Measurements from ENCODE around the gene SETDB1.

The SETDB1 gene

DNA sequence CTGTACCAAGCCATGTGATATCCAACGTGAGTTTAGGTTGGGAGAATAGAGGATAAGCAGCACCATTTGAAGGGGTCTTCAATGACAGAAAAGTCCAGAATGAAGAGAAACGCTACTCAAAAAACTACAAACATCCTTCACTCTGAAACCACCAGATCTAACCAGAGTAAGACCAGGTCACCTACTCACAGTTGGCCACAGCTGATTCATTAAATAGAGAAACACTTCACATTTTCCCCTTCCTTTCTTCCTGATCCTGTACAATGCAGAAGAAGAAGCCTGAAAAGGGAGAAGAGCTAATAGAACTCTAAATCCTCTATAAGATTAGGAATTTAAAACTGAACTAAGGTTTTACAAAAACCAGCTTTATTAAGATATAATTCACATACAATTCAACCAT is 19.4 kb upstream of the SETDB1 start:
- H3K4me3 ChIP-seq (ENCODE audit: low read depth, low read length), result no peak overlapping the region
- DNase-seq (ENCODE audit: low read depth), result no peak
- no peak for TF ChIP-seq CTCF (IDR thresholded peaks at IDR 0.05; ENCODE audit: low read depth, low read length, missing control alignments)

DNA sequence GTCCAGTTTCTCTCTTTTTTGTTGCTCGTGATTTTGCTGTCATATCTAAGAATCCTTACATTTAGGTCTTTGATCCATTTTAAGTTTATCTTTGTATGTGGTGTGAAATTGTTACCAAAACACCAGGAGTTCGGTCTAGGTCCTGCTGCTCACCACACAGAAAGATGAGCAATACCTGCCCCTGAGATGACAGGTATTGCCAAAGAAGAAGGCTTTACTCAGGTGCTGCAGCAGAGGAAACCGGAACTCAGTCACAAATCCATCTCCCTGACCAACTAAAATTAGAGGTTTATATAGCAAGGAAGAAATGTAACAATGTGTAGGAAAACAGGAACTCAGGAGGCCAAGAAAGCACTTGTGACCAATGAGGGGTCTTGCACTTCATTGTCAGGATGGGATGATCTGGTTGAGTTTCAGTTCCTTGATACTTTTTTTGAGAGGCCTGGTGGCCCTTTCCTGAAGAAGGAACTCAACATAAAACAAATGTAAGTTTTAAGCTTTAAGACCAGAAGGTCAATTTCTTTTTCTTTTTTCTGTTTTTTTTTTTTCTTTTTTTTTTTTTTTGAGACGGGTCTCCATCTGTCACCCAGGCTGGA is 16.5 kb upstream of the SETDB1 start:
- DNase-seq (ENCODE audit: low read depth), result no peak
- H3K4me3 ChIP-seq (ENCODE audit: low read depth, low read length), result no peak overlapping the region
- no peak for TF ChIP-seq CTCF (IDR thresholded peaks at IDR 0.05; ENCODE audit: low read depth, low read length, missing control alignments)

DNA sequence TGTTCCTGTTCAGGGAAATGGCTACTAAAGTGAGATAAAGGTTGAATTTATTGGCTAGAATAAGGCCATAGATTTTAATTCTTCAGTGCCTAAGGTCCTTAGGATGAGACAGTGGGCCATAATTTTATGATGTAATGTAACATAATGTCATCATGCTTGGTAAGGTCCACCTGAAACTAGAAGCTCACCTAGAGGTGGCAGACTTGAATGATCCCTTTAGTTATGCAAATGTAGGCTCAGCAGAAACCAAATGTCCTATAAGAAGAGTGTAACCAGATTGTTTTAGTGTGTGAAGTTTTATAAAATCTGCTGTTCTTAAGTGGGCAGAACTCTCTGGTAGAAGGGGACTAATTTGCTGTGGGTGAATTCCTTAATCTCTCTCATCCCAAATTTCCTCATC is 13.5 kb upstream of the SETDB1 start:
- no peak for TF ChIP-seq CTCF (IDR thresholded peaks at IDR 0.05; ENCODE audit: low read depth, low read length, missing control alignments)

GRCh38 chr1:150917387-150917786 is 8.8 kb upstream of the SETDB1 start:
- DNase-seq (ENCODE audit: low read depth), result no peak
- no peak for TF ChIP-seq CTCF (IDR thresholded peaks at IDR 0.05; ENCODE audit: low read depth, low read length, missing control alignments)
- no peak overlapping the region for H3K4me3 ChIP-seq (ENCODE audit: low read depth, low read length)

More for the DNA sequence above, 13.5 kb upstream of the SETDB1 start:
- H3K4me3 ChIP-seq (ENCODE audit: low read depth, low read length), result no peak overlapping the region
- no peak for DNase-seq (ENCODE audit: low read depth)

GRCh38 chr1:150922519-150922975 is 3.6 kb upstream of the SETDB1 start:
- no peak overlapping the region for H3K4me3 ChIP-seq (ENCODE audit: low read depth, low read length)
- peak; percentile 82 for DNase-seq (ENCODE audit: low read depth)
- peak; percentile 82 for TF ChIP-seq CTCF (IDR thresholded peaks at IDR 0.05; ENCODE audit: low read depth, low read length, missing control alignments)

DNA sequence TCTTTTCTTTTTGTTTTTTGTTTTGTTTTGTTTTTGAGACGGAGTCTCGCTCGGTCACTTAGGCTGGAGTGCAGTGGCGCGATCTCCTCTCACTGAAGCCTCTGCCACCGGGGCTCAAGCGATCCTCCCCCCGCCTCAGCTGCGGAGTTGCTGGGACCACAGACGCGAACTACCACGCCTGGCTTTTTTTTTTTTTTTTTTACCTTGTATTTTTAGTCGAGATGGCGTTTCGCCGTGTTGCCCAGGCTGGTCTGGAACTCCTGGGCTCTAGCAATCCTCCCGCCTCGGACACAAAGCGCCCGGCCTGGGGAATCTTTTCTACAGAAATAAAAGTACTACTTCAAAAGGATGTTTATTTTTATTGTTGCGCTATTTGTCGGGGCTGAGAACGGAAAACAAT is 1.1 kb upstream of the SETDB1 start:
- H3K4me3 ChIP-seq (ENCODE audit: low read depth, low read length), result no peak overlapping the region
- DNase-seq (ENCODE audit: low read depth), result no peak
- TF ChIP-seq CTCF (IDR thresholded peaks at IDR 0.05; ENCODE audit: low read depth, low read length, missing control alignments), result no peak

GRCh38 chr1:150927624-150928023 is 1.5 kb downstream of the SETDB1 start:
- no peak overlapping the region for H3K4me3 ChIP-seq (ENCODE audit: low read depth, low read length)
- no peak for TF ChIP-seq CTCF (IDR thresholded peaks at IDR 0.05; ENCODE audit: low read depth, low read length, missing control alignments)
- no peak for DNase-seq (ENCODE audit: low read depth)
